GM10248 (cell line): ENCODE results near the gene RIT1.

Experiments
- CTCF ChIA-PET: fragments of 300-600 bp; sonication (Branson Sonifier 250); formaldehyde crosslinking; extraction: SDS; loops from one replicate; lab custom pipeline; 2021; ENCODE audit warnings: antibody characterized with exemption; lab: Yijun Ruan, JAX
- POLR2A ChIA-PET: fragments of 350-650 bp; sonication (Branson Sonifier 250); formaldehyde crosslinking; extraction: SDS; loops from one replicate; lab custom pipeline; 2020; ENCODE audit warnings: antibody characterized with exemption; lab: Yijun Ruan, JAX
- DNase-seq: peaks from one replicate; pipeline ENCODE4 v3.0.0; 2012; ENCODE audit errors: extremely low spot score
- CTCF ChIP-seq: IDR thresholded peaks from 2 replicates; pipeline ENCODE4 v1.5.1; 2012; ENCODE audit warnings: mild to moderate bottlenecking, low read depth; ENCODE audit errors: extremely low read depth, missing control alignments, control extremely low read depth

The RIT1 gene

GRCh38 chr1:155847823-155848529 is 63.2 kb downstream of the RIT1 start:
- ChIA-PET POLR2A (no interaction called here), CTCF (interaction anchor here (1.1 kb wide), 1 partner anchor 9 kb away, joined by 3 read pairs; the partner anchor contains the start of gene GON4L)
- no peak for DNase-seq
- no peak for TF ChIP-seq CTCF
